Measurements from ENCODE around the gene LAMB1. TPM values are rescaled to one million over a fixed set of nuclear protein-coding genes. Genes with fewer than 3 reads are reported as not detected.

The LAMB1 gene
- total and polyA plus RNA-seq, 2 of the 13 experiments (the other 11 are each of a cell fraction or from before 2014, with no cell fraction given) = 109 to 124 TPM

- TF ChIP-seq ZNF609 (CRISPR knock-in tag; IDR thresholded peaks at IDR 0.05; ENCODE audit: borderline replicate concordance) (no peak), XBP1 (CRISPR knock-in tag; IDR thresholded peaks at IDR 0.05) (no peak), ZNF180 (CRISPR knock-in tag; IDR thresholded peaks at IDR 0.05; ENCODE audit: borderline replicate concordance, low read depth) (no peak)
Measured at GRCh38 chr7:107932805-107933204, 70.2 kb downstream of the LAMB1 start (continued).

GRCh38 chr7:107931740-107932515 lies 71.0 kb downstream of the LAMB1 start:
- Histone ChIP-seq H3K27ac (ENCODE audit: extremely low read length, insufficient read depth, low read length) (no peak overlapping the region), H3K4me3 (replicated peaks in 1 of 3; ENCODE audit: insufficient read depth in 1 of 3, low read depth in 2 of 3, low read length in 3 of 3) (no peak overlapping the region), H3K79me2 (ENCODE audit: insufficient read depth, low read length) (no peaks in the 10 kb centered on the region), H3K4me1 (ENCODE audit: insufficient read depth, low read length) (no peaks in the 10 kb centered on the region), H3K27me3 (ENCODE audit: control insufficient read depth in 1 of 2, insufficient read depth in 2 of 2, low read length in 2 of 2) (no peaks in the 10 kb centered on the region; a peak in 1 of 5 replicates), H2AFZ (ENCODE audit: low read length) (no peak overlapping the region), H4K20me1 (ENCODE audit: insufficient read depth, low read length) (no peaks in the 10 kb centered on the region), H3K36me3 (replicated peaks in 1 of 2; ENCODE audit: control insufficient read depth in 1 of 2, insufficient read depth in 2 of 2, low read length in 2 of 2) (peaks cover 17 to 68% of the 10 kb centered on the region in 2 experiments), H3K4me2 (ENCODE audit: low read depth, low read length) (no peak overlapping the region), H3K9ac (ENCODE audit: insufficient read depth, low read depth, low read length) (no peak overlapping the region), H3K9me3 (ENCODE audit: low read length) (no peaks in the 10 kb centered on the region)
- intact Hi-C loops (cut with micrococcal nuclease; ENCODE audit: unreplicated experiment) = no loop called here
- CTCF ChIA-PET (ENCODE audit: low intra/inter-chr PET ratio, low total read pairs) = no interaction called here
- 100% methylated on average over 5 of the region's 5 CpGs for WGBS (ENCODE audit: low lambda C conversion rate)
- FAIRE-seq (no peak), ATAC-seq (no peak), DNase-seq (ENCODE audit: low spot score) (no peak)
- BruUV-seq (replicated peaks) = no TSS peak
- TF ChIP-seq ZNF550 (CRISPR knock-in tag; IDR thresholded peaks at IDR 0.05; ENCODE audit: borderline replicate concordance) (no peak), RBM22 (optimal IDR thresholded peaks at IDR 0.05; ENCODE audit: low read length) (peak; percentile 53), MED8 (CRISPR knock-in tag; IDR thresholded peaks at IDR 0.05; ENCODE audit: insufficient replicate concordance) (no peak)
- in situ Hi-C loops (cut with HindIII; ENCODE audit: extremely low pct_ligation_motif_present, low pct_unique_long_range_greater_than_20kb) = no loop called here
- POLR2A ChIA-PET = no interaction called here

Measured in HepG2 (cell line).